KMS-11 (cell line): ENCODE data around the gene PRKG1.

Source experiments
- H2AFZ ChIP-seq: fragments of 200-600 bp; sonication (generic); 2 replicates; pipeline ENCODE4 v1.6.1; 2016; ENCODE audit warnings: antibody characterized with exemption, mixed run types, low read depth
- H3K27ac ChIP-seq: fragments of 200-600 bp; sonication (generic); 2 replicates; pipeline ENCODE4 v1.6.1; 2016; ENCODE audit warnings: mild to moderate bottlenecking, mixed run types
- H3K27me3 ChIP-seq: fragments of 200-600 bp; sonication (generic); 2 replicates; pipeline ENCODE4 v1.6.1; 2017; ENCODE audit warnings: mild to moderate bottlenecking, low read depth, mixed run types, moderate library complexity; ENCODE audit not compliant: insufficient read depth
- H3K36me3 ChIP-seq: fragments of 200-600 bp; sonication (generic); 2 replicates; pipeline ENCODE4 v1.6.1; 2017; ENCODE audit warnings: mild to moderate bottlenecking, mixed run types; ENCODE audit not compliant: insufficient read depth
- H3K4me1 ChIP-seq: fragments of 200-600 bp; sonication (generic); 2 replicates; pipeline ENCODE4 v1.6.1; 2016; ENCODE audit warnings: mild to moderate bottlenecking, low read depth, mixed run types; ENCODE audit not compliant: poor library complexity, severe bottlenecking
- H3K4me2 ChIP-seq: fragments of 200-600 bp; sonication (generic); 2 replicates; pipeline ENCODE4 v1.7.0; 2016; ENCODE audit warnings: mild to moderate bottlenecking, mixed run types
- H3K4me3 ChIP-seq: fragments of 200-600 bp; sonication (generic); IDR thresholded peaks from 2 replicates; pipeline ENCODE4 v1.6.1; 2017; ENCODE audit warnings: low read depth, low read length, mixed read lengths; ENCODE audit not compliant: insufficient read depth
- H3K79me2 ChIP-seq: fragments of 200-600 bp; sonication (generic); 2 replicates; pipeline ENCODE4 v1.6.1; 2016; ENCODE audit warnings: low read depth, mixed run types; ENCODE audit not compliant: insufficient read depth
- H3K9ac ChIP-seq: fragments of 200-600 bp; sonication (generic); 2 replicates; pipeline ENCODE4 v1.6.1; 2016; ENCODE audit warnings: mild to moderate bottlenecking, mixed run types
- H4K20me1 ChIP-seq: fragments of 200-600 bp; sonication (generic); 2 replicates; pipeline ENCODE4 v1.6.1; 2016; ENCODE audit warnings: mild to moderate bottlenecking, mixed run types; ENCODE audit not compliant: insufficient read depth
- CTCF ChIP-seq: fragments of 200-600 bp; sonication (generic); conservative IDR thresholded peaks from 2 replicates; pipeline ENCODE4 v1.6.1; 2017; ENCODE audit warnings: low read depth, mild to moderate bottlenecking, antibody characterized with exemption, low read length, moderate library complexity, mixed read lengths

PRKG1 gene

GRCh38 chr10:51903675-51904074 is 829.4 kb downstream of the PRKG1 start:
- Histone ChIP-seq H3K36me3 (no peaks in the 10 kb centered on the region), H2AFZ (no peak overlapping the region), H3K4me2 (no peak overlapping the region), H3K4me3 (no peak overlapping the region), H3K27me3 (no peaks in the 10 kb centered on the region), H3K79me2 (no peaks in the 10 kb centered on the region), H4K20me1 (no peaks in the 10 kb centered on the region), H3K4me1 (no peaks in the 10 kb centered on the region), H3K27ac (no peak overlapping the region), H3K9ac (no peak overlapping the region)
- no peak for TF ChIP-seq CTCF

GRCh38 chr10:51905032-51905431 is 830.7 kb downstream of the PRKG1 start:
- Histone ChIP-seq H4K20me1 (no peaks in the 10 kb centered on the region), H3K4me1 (no peaks in the 10 kb centered on the region), H2AFZ (no peak overlapping the region), H3K4me3 (no peak overlapping the region), H3K27ac (no peak overlapping the region), H3K36me3 (no peaks in the 10 kb centered on the region), H3K79me2 (no peaks in the 10 kb centered on the region), H3K9ac (no peak overlapping the region), H3K27me3 (no peaks in the 10 kb centered on the region), H3K4me2 (no peak overlapping the region)
- TF ChIP-seq CTCF, result no peak

- H3K4me2 ChIP-seq, result no peak overlapping the region
- H3K36me3 ChIP-seq, result no peaks in the 10 kb centered on the region
- H4K20me1 ChIP-seq, result no peaks in the 10 kb centered on the region
- H3K27me3 ChIP-seq, result no peaks in the 10 kb centered on the region
- TF ChIP-seq CTCF, result no peak
- no peaks in the 10 kb centered on the region for H3K4me1 ChIP-seq
- no peaks in the 10 kb centered on the region for H3K79me2 ChIP-seq
- no peak overlapping the region for H3K4me3 ChIP-seq
- no peak overlapping the region for H3K27ac ChIP-seq
- H3K9ac ChIP-seq, result no peak overlapping the region
- no peak overlapping the region for H2AFZ ChIP-seq
Observed at GRCh38 chr10:51907361-51907760, 833.1 kb downstream of the PRKG1 start.

GRCh38 chr10:51910189-51910588 is 835.9 kb downstream of the PRKG1 start:
- no peak overlapping the region for H3K4me3 ChIP-seq
- no peaks in the 10 kb centered on the region for H3K27me3 ChIP-seq
- no peaks in the 10 kb centered on the region for H3K79me2 ChIP-seq
- no peak overlapping the region for H2AFZ ChIP-seq
- no peaks in the 10 kb centered on the region for H4K20me1 ChIP-seq
- no peak overlapping the region for H3K4me2 ChIP-seq
- H3K36me3 ChIP-seq, result no peaks in the 10 kb centered on the region
- H3K9ac ChIP-seq, result no peak overlapping the region
- no peaks in the 10 kb centered on the region for H3K4me1 ChIP-seq
- TF ChIP-seq CTCF, result no peak
- H3K27ac ChIP-seq, result no peak overlapping the region

GRCh38 chr10:51910596-51910995 is 836.3 kb downstream of the PRKG1 start:
- H3K4me1 ChIP-seq, result no peaks in the 10 kb centered on the region
- H3K4me3 ChIP-seq, result no peak overlapping the region
- no peak for TF ChIP-seq CTCF

More at GRCh38 chr10:51910596-51910995, 836.3 kb downstream of the PRKG1 start:
- no peak overlapping the region for H3K4me2 ChIP-seq
- no peak overlapping the region for H2AFZ ChIP-seq
- no peaks in the 10 kb centered on the region for H3K27me3 ChIP-seq
- H3K27ac ChIP-seq, result no peak overlapping the region
- no peak overlapping the region for H3K9ac ChIP-seq
- H3K79me2 ChIP-seq, result no peaks in the 10 kb centered on the region
- no peaks in the 10 kb centered on the region for H4K20me1 ChIP-seq
- H3K36me3 ChIP-seq, result no peaks in the 10 kb centered on the region
